GM18507 (cell line): ENCODE results near the gene CPB2.

Experiments
- DNase-seq: peaks from one replicate; pipeline ENCODE4 v3.0.0; 2011; ENCODE audit warnings: low read depth; ENCODE audit not compliant: insufficient read length; ENCODE audit errors: extremely low spot score
- FAIRE-seq: peaks from 2 replicates; lab custom pipeline; 2011; peaks lifted over from hg19 to GRCh38; lab: Jason Lieb, UNC

CPB2 gene

DNA sequence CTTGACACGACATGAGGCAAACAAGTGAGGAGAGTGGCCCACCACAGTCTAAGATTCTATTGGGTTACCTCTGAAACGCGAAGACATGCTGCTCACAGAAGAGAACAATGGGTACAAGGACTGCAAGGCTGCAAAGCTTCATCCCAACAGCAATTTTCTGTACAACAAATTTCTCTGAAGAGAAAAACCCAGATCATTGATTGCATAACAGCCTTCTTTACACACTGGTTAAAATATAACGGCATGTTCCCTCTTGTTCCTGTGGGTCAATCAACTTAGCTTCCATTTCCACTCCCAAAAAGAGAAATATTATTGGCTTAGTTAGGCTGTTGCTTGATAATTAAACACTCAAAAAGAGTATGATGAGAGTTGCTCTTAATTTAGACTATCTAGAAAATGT lies at the start of gene CPB2:
Gene CPB2 (minus strand): TSS at position 166 of the 400 bp plus-strand sequence. CDS start 24 bp downstream, at position 142.
- FAIRE-seq: no peak
- no peak for DNase-seq

- DNase-seq: no peak
- no peak for FAIRE-seq
Measured at GRCh38 chr13:46154136-46154801, 49.4 kb upstream of the CPB2 start.

- DNase-seq (no peak), FAIRE-seq (peak; percentile 18)
Measured at GRCh38 chr13:46152627-46153328, 47.9 kb upstream of the CPB2 start.

- no peak for FAIRE-seq
- no peak for DNase-seq
Measured at GRCh38 chr13:46150134-46150693, 45.4 kb upstream of the CPB2 start.

GRCh38 chr13:46149272-46150133 lies 44.7 kb upstream of the CPB2 start:
- DNase-seq (no peak), FAIRE-seq (peak; percentile 42)

GRCh38 chr13:46146898-46147297 lies 42.1 kb upstream of the CPB2 start:
- FAIRE-seq (no peak), DNase-seq (no peak)

GRCh38 chr13:46145950-46146349 lies 41.1 kb upstream of the CPB2 start:
- FAIRE-seq (no peak), DNase-seq (no peak)

GRCh38 chr13:46145135-46145534 lies 40.3 kb upstream of the CPB2 start:
- DNase-seq: no peak
- FAIRE-seq: no peak

DNA sequence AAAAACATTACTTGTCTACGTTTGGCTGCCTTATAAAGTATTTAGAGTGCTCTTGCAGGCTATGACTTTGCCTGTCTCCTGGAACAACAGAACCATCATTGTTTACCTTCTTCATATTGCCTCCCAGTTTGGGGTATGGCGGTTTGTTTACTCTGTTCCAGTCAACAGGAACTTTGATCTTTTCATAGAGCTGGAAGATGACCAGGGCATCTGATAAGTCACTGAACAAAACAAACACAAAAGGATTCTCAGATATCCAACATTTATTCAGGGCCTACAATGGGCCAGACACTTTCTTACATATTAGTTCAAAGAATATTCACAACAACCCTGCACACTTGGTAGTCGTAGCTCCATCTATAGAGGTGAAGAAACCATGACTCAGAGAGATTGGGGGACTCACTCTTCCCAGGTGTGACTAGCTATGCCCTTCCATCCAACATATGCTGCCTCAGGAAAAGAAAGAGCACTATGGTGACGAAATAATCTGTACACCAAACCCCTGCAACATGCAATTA lies 38.4 kb upstream of the CPB2 start:
- FAIRE-seq: no peak
- DNase-seq: no peak

DNA sequence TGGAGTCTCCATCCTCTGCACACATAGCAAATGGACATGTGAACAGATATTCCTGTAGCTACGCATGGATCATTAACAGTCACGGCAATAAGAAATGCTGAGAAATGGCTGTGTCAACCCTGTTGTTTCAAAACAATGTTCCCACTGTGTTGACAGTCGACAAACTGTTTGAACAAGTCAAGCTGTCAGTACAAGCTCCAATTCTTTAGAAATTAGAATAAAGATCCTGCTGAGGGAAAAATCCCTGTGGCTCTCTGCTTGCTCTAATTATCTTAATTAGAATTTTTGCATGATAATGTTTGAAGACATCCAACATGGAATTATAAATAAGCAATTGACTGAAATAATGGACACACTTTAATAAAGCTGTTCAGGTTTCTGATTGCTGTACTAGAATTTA lies 37.9 kb upstream of the CPB2 start:
- FAIRE-seq (no peak), DNase-seq (no peak)

DNA sequence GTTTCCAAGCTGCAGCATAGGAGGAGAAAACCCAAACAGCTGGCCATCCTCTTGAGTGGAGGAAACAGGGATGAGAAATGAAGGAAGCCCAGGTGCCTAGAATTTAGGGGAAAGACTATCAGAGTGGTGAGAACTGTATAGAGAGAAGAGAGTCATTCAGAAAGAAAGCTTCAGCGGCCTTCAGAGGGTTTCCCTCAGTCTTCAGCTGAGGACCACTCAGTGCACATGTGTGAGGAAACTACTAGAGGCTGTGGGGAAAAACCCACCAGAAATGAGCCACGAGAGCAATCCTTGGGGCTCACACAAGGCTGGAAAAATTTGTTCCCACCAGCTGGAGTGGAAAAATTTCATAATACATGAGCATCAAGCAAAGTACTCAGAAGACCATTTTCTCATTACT lies 35.2 kb upstream of the CPB2 start:
- no peak for DNase-seq
- FAIRE-seq: no peak

DNA sequence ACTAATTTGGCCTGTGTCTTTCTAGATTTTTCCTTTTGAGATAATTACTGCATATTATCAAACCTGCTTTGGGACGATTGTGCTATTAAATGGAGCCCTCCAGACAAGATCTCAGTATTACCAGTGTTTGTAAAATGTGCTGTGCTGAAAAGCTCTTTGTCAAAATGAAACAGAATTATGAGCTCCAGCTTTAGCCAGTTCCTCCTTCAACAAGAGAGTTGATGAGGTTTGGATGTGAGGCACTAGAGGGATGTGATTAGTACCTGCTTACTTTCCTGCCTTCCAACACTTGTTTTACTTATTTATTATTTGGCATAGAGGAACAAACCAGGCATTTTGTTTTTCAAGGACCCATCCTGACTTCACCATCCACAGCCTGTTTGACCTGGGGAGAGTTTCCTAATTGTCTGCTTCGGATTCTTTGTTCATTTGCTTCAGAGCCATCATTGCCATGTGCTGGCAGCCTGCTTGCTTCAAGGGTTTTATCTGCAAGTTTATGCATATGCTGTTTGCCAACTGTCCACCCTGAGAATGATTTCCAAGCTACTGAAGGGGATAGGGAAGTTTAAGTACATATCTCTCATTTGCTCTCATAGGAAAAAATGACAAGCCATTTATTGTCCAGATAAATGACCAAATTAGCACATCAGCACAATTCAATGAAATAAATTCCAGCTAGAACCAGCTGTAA lies 32.9 kb upstream of the CPB2 start:
- FAIRE-seq (peak; percentile 42), DNase-seq (no peak)

- no peak for DNase-seq
Measured at GRCh38 chr13:46136688-46137087, 31.9 kb upstream of the CPB2 start.

GRCh38 chr13:46134961-46135522 lies 30.2 kb upstream of the CPB2 start:
- FAIRE-seq (no peak), DNase-seq (no peak)

More at GRCh38 chr13:46136688-46137087, 31.9 kb upstream of the CPB2 start:
- FAIRE-seq: no peak

- no peak for DNase-seq
- no peak for FAIRE-seq
Measured at GRCh38 chr13:46134494-46134893, 29.7 kb upstream of the CPB2 start.

DNA sequence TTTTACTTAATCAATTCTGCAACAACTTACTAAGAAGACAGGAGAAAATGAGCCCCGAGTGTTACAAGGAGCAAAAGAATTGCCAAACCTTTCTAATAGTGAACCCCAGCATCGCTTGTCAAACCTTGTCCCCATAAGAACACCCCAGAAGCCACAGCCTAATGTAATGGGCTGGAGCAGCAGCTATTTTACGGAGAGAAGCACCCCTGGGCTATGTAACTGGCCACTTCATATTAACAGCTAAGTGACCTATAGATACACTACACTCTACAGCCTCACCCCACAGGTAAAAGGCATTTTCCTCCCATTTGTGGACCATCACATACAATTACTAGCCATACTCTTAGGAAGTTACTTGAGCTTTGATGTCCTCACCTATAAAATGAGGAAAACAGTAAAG lies 27.3 kb upstream of the CPB2 start:
- no peak for FAIRE-seq
- no peak for DNase-seq

DNA sequence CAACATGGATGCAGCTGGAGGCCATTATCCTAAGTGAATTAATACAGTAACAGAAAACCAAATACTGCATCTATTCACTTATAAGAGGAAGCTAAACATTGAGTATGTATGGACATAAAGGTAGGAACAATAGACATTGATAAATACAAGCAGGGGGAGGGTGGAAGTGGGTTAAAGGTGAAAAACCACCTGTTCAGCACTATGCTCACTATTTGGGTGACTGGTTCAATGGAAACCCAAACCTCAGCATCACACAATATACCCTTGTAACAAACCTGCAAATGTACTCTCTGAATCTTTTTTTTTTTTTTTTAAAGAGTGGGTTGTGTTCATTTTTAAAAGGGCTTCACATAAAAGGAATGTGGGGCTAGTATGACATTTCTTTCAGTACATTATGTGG lies 26.9 kb upstream of the CPB2 start:
- peak; percentile 46 for FAIRE-seq
- no peak for DNase-seq

DNA sequence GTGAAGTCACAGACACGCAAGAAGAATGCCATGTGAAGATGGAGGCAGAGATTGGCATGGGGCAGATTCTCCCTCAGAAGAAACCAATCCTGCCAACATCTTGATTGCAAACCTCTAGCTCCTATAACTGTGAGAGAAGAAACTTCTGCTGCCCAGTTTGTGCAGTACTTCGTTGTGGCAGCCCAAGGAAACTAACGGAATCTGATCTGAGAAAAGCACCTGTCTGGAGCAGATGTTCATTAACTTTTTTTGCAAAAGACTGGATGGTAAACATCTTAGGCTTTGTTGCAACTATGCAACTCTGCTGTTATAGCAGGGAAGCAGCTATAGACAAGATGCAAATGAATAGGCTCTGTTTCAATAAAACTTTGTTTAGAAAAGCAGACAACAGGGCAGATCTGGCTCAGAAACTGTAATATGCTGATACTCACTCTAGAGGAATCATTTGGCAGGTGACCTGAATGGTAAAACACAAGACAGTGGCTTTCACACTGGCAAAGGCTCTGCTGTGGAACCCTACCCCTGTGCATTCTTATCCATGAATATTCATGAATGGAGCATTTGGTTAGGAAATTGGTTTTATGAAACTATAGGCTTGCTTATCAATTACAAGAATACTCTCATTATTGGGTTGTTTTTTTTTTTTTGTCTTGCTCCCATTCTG lies 25.3 kb upstream of the CPB2 start:
- DNase-seq: no peak
- FAIRE-seq: no peak
